OCI-LY3 (cell line): ENCODE results near the gene PLA2G6.

Source experiments
- CTCF ChIP-seq: fragments of 200-600, 300-600 bp; sonication (generic); IDR thresholded peaks from 2 replicates; pipeline ENCODE4 v1.5.1; 2014; ENCODE audit warnings: antibody characterized with exemption, low read length, low read depth
- EZH2phosphoT487 ChIP-seq: fragments of 200-600 bp; shearing (Covaris generic); IDR thresholded peaks from 2 replicates; pipeline ENCODE4 v1.6.1; 2018; ENCODE audit warnings: antibody characterized with exemption, mixed run types, low read depth

GRCh38 chr22:38106814-38107578 lies 74.6 kb downstream of the PLA2G6 start:
- TF ChIP-seq CTCF (no peak), EZH2phosphoT487 (no peak)
